ENCODE measurements around the gene GNB1.
A peak's percentile ranks its signal among the peaks of the same experiment; 100 is the strongest.

The GNB1 gene

GRCh38 chr1:1806890-1807289 is 84.0 kb downstream of the GNB1 start:
- Histone ChIP-seq H3K4me3 (no peak overlapping the region), H3K27ac (peak overlapping the region in 1 of 2 donors; percentile 19)
- no peak for DNase-seq (ENCODE audit: low spot score)
- no peak for TF ChIP-seq CTCF (IDR thresholded peaks at IDR 0.05)

- no peak for DNase-seq (ENCODE audit: low spot score)
- H3K4me3 ChIP-seq, result no peak overlapping the region
- TF ChIP-seq CTCF (IDR thresholded peaks at IDR 0.05), result no peak
- H3K27ac ChIP-seq, result no peak overlapping the region
Observed at GRCh38 chr1:1804301-1804700, 86.6 kb downstream of the GNB1 start.

GRCh38 chr1:1802871-1803270 is 88.0 kb downstream of the GNB1 start:
- H3K27ac ChIP-seq, result no peak overlapping the region
- TF ChIP-seq CTCF (IDR thresholded peaks at IDR 0.05), result no peak

GRCh38 chr1:1799716-1800115 is 91.2 kb downstream of the GNB1 start:
- no peak for TF ChIP-seq CTCF (IDR thresholded peaks at IDR 0.05)
- H3K27ac ChIP-seq, result no peak overlapping the region

More at GRCh38 chr1:1802871-1803270, 88.0 kb downstream of the GNB1 start:
- DNase-seq (ENCODE audit: low spot score), result no peak
- H3K4me3 ChIP-seq, result no peak overlapping the region

GRCh38 chr1:1797731-1798341 is 93.1 kb downstream of the GNB1 start:
- no peak for DNase-seq (ENCODE audit: low spot score)
- H3K4me3 ChIP-seq, result no peak overlapping the region
- no peak overlapping the region for H3K27ac ChIP-seq

More at GRCh38 chr1:1799716-1800115, 91.2 kb downstream of the GNB1 start:
- no peak for DNase-seq (ENCODE audit: low spot score)
- H3K4me3 ChIP-seq, result no peak overlapping the region

GRCh38 chr1:1796466-1796865 is 94.4 kb downstream of the GNB1 start:
- no peak overlapping the region for H3K4me3 ChIP-seq
- no peak for TF ChIP-seq CTCF (IDR thresholded peaks at IDR 0.05)
- no peak for DNase-seq (ENCODE audit: low spot score)
- no peak overlapping the region for H3K27ac ChIP-seq

More at GRCh38 chr1:1797731-1798341, 93.1 kb downstream of the GNB1 start:
- TF ChIP-seq CTCF (IDR thresholded peaks at IDR 0.05), result no peak

GRCh38 chr1:1794999-1795398 is 95.9 kb downstream of the GNB1 start:
- no peak for DNase-seq (ENCODE audit: low spot score)
- H3K4me3 ChIP-seq, result no peak overlapping the region
- H3K27ac ChIP-seq, result no peak overlapping the region
- TF ChIP-seq CTCF (IDR thresholded peaks at IDR 0.05), result no peak
